Loucy (cell line): ENCODE data around the gene EQTN.

Experiments used
- CTCF ChIP-seq: fragments of 200-600 bp; sonication (generic); conservative IDR thresholded peaks from 2 replicates; pipeline ENCODE4 v1.5.1; 2014; ENCODE audit warnings: mild to moderate bottlenecking, antibody characterized with exemption, low read length
- EZH2phosphoT487 ChIP-seq: fragments of 200-600 bp; IDR thresholded peaks from 2 replicates; pipeline ENCODE4 v1.6.1; 2018; ENCODE audit warnings: antibody characterized with exemption, mild to moderate bottlenecking, moderate library complexity, borderline replicate concordance

GRCh38 chr9:27311184-27311583 is 14.2 kb upstream of the EQTN start:
- no peak for TF ChIP-seq CTCF
- no peak for TF ChIP-seq EZH2phosphoT487
